ENCODE data around the gene GM2A. TPM values are rescaled to one million over a fixed set of nuclear protein-coding genes. Genes with fewer than 3 reads are reported as not detected.

Gene GM2A
- total and polyA plus RNA-seq, 2 donors (not counting 1 experiment from before 2014, with no cell fraction given), result 29.8 to 82.7 TPM

DNA sequence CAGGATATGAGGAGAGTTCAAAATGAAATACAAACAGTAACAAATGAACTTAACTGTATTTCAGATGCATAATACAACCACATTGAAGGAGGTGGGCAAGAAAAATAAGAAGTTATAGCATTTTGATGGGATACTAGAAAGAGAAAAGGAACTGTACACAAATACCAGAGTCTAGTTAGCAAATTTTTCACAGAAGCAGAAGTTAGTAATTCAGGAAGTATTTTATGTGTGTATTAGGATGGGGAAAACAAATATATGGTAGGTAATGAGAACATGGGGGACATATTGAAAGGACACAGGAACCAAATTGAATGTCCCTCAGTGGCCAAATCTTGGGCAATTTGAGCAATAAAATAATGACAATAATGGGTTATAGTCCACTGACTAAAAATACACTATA is 18.4 kb downstream of the GM2A start:
- no peaks in the 10 kb centered on the region for H3K4me1 ChIP-seq (ENCODE audit: control insufficient read depth in 2 of 2, insufficient read depth in 2 of 2, low read length in 2 of 2)
- peak overlapping the region in 1 of 2 donors; percentile 46 for H3K27ac ChIP-seq (ENCODE audit: low read length in 2 of 2)
- intact Hi-C loops (cut with micrococcal nuclease), result loop anchor here (2.0 kb wide), 1 partner anchor 15 kb away; no protein-coding TSS in a partner anchor
- H4K20me1 ChIP-seq (ENCODE audit: control insufficient read depth, insufficient read depth, low read length, poor library complexity, severe bottlenecking), result peaks cover 15% of the 10 kb centered on the region
- ATAC-seq (ENCODE audit: low read depth) (no peak), DNase-seq (no peak)
- H3K27me3 ChIP-seq (replicated peaks in 1 of 4; ENCODE audit: control extremely low read depth in 1 of 4, control insufficient read depth in 3 of 4, insufficient read depth in 4 of 4, low read length in 3 of 4), result no peaks in the 10 kb centered on the region
- H2AFZ ChIP-seq (ENCODE audit: insufficient read depth, low read depth, low read length, poor library complexity, severe bottlenecking), result no peak overlapping the region
- no peak overlapping the region for H3K4me2 ChIP-seq (replicated peaks; ENCODE audit: low read depth, low read length, poor library complexity, severe bottlenecking)
- H3K4me3 ChIP-seq (ENCODE audit: control extremely low read depth in 1 of 5, extremely low read depth in 1 of 5, insufficient read depth in 1 of 5, low read depth in 2 of 5, low read length in 4 of 5), result no peak overlapping the region
- Mint-ChIP-seq H3K27me3 (no peaks in the 10 kb centered on the region), H3K4me3 (no peak overlapping the region), H3K4me1 (no peaks in the 10 kb centered on the region), H3K27ac (no peak overlapping the region), H3K9me3 (ENCODE audit: insufficient read depth) (no peaks in the 10 kb centered on the region)
- H3K36me3 ChIP-seq (replicated peaks in 1 of 2; ENCODE audit: control extremely low read depth in 1 of 2, control insufficient read depth in 1 of 2, extremely low read depth in 1 of 2, insufficient read depth in 2 of 2, low read length in 1 of 2), result peaks cover 4 to 51% of the 10 kb centered on the region in 2 experiments
- no peaks in the 10 kb centered on the region for H3K9me3 ChIP-seq (ENCODE audit: control extremely low read depth in 1 of 3, control insufficient read depth in 2 of 3, insufficient read depth in 1 of 3, low read length in 2 of 3)
- ChIA-PET CTCF (no interaction called here), POLR2A (no interaction called here)
- H3K9ac ChIP-seq (ENCODE audit: low read length), result no peak overlapping the region
- no peaks in the 10 kb centered on the region for H3K79me2 ChIP-seq (ENCODE audit: control insufficient read depth, insufficient read depth, low read length)
- TF ChIP-seq EZH2 (IDR thresholded peaks at IDR 0.05; ENCODE audit: borderline replicate concordance, insufficient read depth, low read depth, low read length, poor library complexity, severe bottlenecking), result no peak
- TF ChIP-seq, protein P1, sequence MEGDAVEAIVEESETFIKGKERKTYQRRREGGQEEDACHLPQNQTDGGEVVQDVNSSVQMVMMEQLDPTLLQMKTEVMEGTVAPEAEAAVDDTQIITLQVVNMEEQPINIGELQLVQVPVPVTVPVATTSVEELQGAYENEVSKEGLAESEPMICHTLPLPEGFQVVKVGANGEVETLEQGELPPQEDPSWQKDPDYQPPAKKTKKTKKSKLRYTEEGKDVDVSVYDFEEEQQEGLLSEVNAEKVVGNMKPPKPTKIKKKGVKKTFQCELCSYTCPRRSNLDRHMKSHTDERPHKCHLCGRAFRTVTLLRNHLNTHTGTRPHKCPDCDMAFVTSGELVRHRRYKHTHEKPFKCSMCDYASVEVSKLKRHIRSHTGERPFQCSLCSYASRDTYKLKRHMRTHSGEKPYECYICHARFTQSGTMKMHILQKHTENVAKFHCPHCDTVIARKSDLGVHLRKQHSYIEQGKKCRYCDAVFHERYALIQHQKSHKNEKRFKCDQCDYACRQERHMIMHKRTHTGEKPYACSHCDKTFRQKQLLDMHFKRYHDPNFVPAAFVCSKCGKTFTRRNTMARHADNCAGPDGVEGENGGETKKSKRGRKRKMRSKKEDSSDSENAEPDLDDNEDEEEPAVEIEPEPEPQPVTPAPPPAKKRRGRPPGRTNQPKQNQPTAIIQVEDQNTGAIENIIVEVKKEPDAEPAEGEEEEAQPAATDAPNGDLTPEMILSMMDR (IDR thresholded peaks at IDR 0.05), result no peak

DNA sequence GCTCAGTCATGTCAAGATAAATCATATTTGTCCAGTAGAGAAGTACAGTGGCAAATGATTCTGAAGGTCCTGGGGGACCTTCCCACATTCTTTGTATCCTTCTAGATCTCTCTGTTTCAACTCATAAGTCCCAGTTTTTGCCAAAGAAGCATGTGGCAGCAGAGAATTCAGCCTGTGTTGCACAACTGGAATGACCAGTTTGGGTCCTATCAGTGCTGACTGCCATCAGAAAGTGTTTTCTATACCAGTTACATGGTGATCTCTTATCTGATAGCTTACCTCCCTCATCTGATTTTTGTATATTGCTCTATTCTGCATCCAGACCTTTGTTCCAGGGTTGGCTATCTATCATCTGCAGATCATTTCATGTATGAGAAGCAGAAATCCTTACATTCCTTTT is 21.7 kb downstream of the GM2A start:
- no peaks in the 10 kb centered on the region for H3K27me3 Mint-ChIP-seq
- no peak for DNase-seq
- TF ChIP-seq EZH2 (IDR thresholded peaks at IDR 0.05; ENCODE audit: borderline replicate concordance, insufficient read depth, low read depth, low read length, poor library complexity, severe bottlenecking), result no peak
- TF ChIP-seq, protein P1 (IDR thresholded peaks at IDR 0.05), result no peak
- no peaks in the 10 kb centered on the region for H3K4me1 Mint-ChIP-seq
- no peaks in the 10 kb centered on the region for H4K20me1 ChIP-seq (ENCODE audit: control insufficient read depth, insufficient read depth, low read length, poor library complexity, severe bottlenecking)
- H3K36me3 ChIP-seq (replicated peaks in 1 of 2; ENCODE audit: control extremely low read depth in 1 of 2, control insufficient read depth in 1 of 2, extremely low read depth in 1 of 2, insufficient read depth in 2 of 2, low read length in 1 of 2), result peaks cover 0 to 18% of the 10 kb centered on the region in 2 experiments
- ATAC-seq (ENCODE audit: low read depth), result no peak
- CTCF ChIA-PET, result interaction anchor here (0.9 to 1.7 kb wide), 7 partner anchors 14 to 159 kb away, joined by 3 to 5 read pairs (median 4); no protein-coding TSS in a partner anchor
- H3K4me3 ChIP-seq (ENCODE audit: control extremely low read depth in 1 of 5, extremely low read depth in 1 of 5, insufficient read depth in 1 of 5, low read depth in 2 of 5, low read length in 4 of 5), result no peak overlapping the region
- no peak overlapping the region for H3K27ac ChIP-seq (ENCODE audit: low read length in 2 of 2)
- no peaks in the 10 kb centered on the region for H3K9me3 Mint-ChIP-seq (ENCODE audit: insufficient read depth)
- H3K4me1 ChIP-seq (ENCODE audit: control insufficient read depth in 2 of 2, insufficient read depth in 2 of 2, low read length in 2 of 2), result no peaks in the 10 kb centered on the region
- no peak overlapping the region for H3K4me2 ChIP-seq (replicated peaks; ENCODE audit: low read depth, low read length, poor library complexity, severe bottlenecking)
- POLR2A ChIA-PET, result no interaction called here
- H3K27ac Mint-ChIP-seq, result no peak overlapping the region
- H3K27me3 ChIP-seq (replicated peaks in 1 of 4; ENCODE audit: control extremely low read depth in 1 of 4, control insufficient read depth in 3 of 4, insufficient read depth in 4 of 4, low read length in 3 of 4), result no peaks in the 10 kb centered on the region
- H3K9ac ChIP-seq (ENCODE audit: low read length), result no peak overlapping the region
- no peaks in the 10 kb centered on the region for H3K9me3 ChIP-seq (ENCODE audit: control extremely low read depth in 1 of 3, control insufficient read depth in 2 of 3, insufficient read depth in 1 of 3, low read length in 2 of 3)
- no peaks in the 10 kb centered on the region for H3K79me2 ChIP-seq (ENCODE audit: control insufficient read depth, insufficient read depth, low read length)
- no peak overlapping the region for H3K4me3 Mint-ChIP-seq
- intact Hi-C loops (cut with micrococcal nuclease), result no loop called here
- H2AFZ ChIP-seq (ENCODE audit: insufficient read depth, low read depth, low read length, poor library complexity, severe bottlenecking), result no peak overlapping the region

Measured in B cell (primary cell).